ENCODE data around the gene PABPC4L. TPM values are rescaled to one million over a fixed set of nuclear protein-coding genes. Genes with fewer than 3 reads are reported as not detected.

The PABPC4L gene
- total RNA-seq, 1 experiment from 2014 or later: not detected

- POLR2A ChIA-PET: no interaction called here
- no TSS peak for BruUV-seq (replicated peaks)
- no peak for DNase-seq (ENCODE audit: low read depth, low spot score)
- Histone ChIP-seq H3K9me3 (ENCODE audit: control insufficient read depth, insufficient read depth, low read depth, low read length) (no peaks in the 10 kb centered on the region), H3K4me3 (ENCODE audit: low read depth in 2 of 2, low read length in 2 of 2) (no peak overlapping the region), H3K27me3 (ENCODE audit: control insufficient read depth, insufficient read depth, low read length) (no peaks in the 10 kb centered on the region), H3K36me3 (ENCODE audit: control insufficient read depth, insufficient read depth, low read length) (no peaks in the 10 kb centered on the region), H3K27ac (ENCODE audit: low read length) (no peak overlapping the region), H3K4me1 (ENCODE audit: control insufficient read depth, insufficient read depth, low read length) (no peaks in the 10 kb centered on the region)
- no peak for ATAC-seq
- intact Hi-C loops (cut with micrococcal nuclease; ENCODE audit: unreplicated experiment): no loop called here
- in situ Hi-C loops (cut with HindIII; ENCODE audit: low pct_unique_long_range_greater_than_20kb, low sequenced_read_pairs): no loop called here
- no peak for TF ChIP-seq POLR2AphosphoS5 (IDR thresholded peaks at IDR 0.05; ENCODE audit: low read depth, low read length)
- no peak for TF ChIP-seq SIN3A (IDR thresholded peaks at IDR 0.05; ENCODE audit: borderline replicate concordance, insufficient read depth, low read depth, low read length)
- TF ChIP-seq, protein P1, sequence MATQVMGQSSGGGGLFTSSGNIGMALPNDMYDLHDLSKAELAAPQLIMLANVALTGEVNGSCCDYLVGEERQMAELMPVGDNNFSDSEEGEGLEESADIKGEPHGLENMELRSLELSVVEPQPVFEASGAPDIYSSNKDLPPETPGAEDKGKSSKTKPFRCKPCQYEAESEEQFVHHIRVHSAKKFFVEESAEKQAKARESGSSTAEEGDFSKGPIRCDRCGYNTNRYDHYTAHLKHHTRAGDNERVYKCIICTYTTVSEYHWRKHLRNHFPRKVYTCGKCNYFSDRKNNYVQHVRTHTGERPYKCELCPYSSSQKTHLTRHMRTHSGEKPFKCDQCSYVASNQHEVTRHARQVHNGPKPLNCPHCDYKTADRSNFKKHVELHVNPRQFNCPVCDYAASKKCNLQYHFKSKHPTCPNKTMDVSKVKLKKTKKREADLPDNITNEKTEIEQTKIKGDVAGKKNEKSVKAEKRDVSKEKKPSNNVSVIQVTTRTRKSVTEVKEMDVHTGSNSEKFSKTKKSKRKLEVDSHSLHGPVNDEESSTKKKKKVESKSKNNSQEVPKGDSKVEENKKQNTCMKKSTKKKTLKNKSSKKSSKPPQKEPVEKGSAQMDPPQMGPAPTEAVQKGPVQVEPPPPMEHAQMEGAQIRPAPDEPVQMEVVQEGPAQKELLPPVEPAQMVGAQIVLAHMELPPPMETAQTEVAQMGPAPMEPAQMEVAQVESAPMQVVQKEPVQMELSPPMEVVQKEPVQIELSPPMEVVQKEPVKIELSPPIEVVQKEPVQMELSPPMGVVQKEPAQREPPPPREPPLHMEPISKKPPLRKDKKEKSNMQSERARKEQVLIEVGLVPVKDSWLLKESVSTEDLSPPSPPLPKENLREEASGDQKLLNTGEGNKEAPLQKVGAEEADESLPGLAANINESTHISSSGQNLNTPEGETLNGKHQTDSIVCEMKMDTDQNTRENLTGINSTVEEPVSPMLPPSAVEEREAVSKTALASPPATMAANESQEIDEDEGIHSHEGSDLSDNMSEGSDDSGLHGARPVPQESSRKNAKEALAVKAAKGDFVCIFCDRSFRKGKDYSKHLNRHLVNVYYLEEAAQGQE (IDR thresholded peaks at IDR 0.05; ENCODE audit: insufficient read depth in 1 of 2, low read depth in 2 of 2, low read length in 1 of 2): no peak
- no peak for TF ChIP-seq TCF7L2 (IDR thresholded peaks at IDR 0.05; ENCODE audit: low read depth, low read length)
- no peak for TF ChIP-seq CTCF (IDR thresholded peaks at IDR 0.05)
- CTCF ChIA-PET: no interaction called here
Observed at GRCh38 chr4:134202166-134202956, 772 bp upstream of the PABPC4L start.

DNA sequence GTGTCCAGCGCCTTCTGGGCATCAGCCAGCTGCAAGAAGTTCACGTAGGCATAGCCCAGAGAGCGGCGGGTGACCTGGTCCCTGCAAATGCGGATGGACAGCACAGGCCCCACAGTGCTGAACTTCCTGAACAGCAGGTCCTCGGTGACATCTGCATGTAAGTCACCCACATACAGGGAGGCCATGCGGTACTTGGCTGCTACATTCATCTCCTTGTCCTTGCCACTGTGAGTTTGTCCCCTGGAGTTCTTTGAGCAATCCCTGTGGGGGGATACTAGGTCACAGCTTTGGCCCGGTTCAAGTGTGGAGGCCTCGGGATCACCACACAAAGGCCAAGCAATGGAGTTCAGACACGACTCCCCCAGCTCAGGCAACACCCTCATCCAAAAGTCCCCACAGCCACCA lies 776 bp downstream of the PABPC4L start:
- ChIA-PET CTCF (no interaction called here), POLR2A (no interaction called here)
- no TSS peak for BruUV-seq (replicated peaks)
- no peak for DNase-seq (ENCODE audit: low read depth, low spot score)
- Histone ChIP-seq H3K4me1 (ENCODE audit: control insufficient read depth, insufficient read depth, low read length) (no peaks in the 10 kb centered on the region), H3K36me3 (ENCODE audit: control insufficient read depth, insufficient read depth, low read length) (no peaks in the 10 kb centered on the region), H3K4me3 (ENCODE audit: low read depth in 2 of 2, low read length in 2 of 2) (no peak overlapping the region), H3K27me3 (ENCODE audit: control insufficient read depth, insufficient read depth, low read length) (no peaks in the 10 kb centered on the region), H3K27ac (ENCODE audit: low read length) (no peak overlapping the region), H3K9me3 (ENCODE audit: control insufficient read depth, insufficient read depth, low read depth, low read length) (no peaks in the 10 kb centered on the region)
- no peak for TF ChIP-seq CTCF (IDR thresholded peaks at IDR 0.05)
- no peak for ATAC-seq
- intact Hi-C loops (cut with micrococcal nuclease; ENCODE audit: unreplicated experiment) (no loop called here), in situ Hi-C loops (cut with HindIII; ENCODE audit: low pct_unique_long_range_greater_than_20kb, low sequenced_read_pairs) (no loop called here)
